Hematopoietic multipotent progenitor cell treated with erythropoietin and hydrocortisone succinate and interleukin-3 and kit ligand, for 4 days (in vitro differentiated cells): ENCODE results near the gene TRIM54.
A peak's percentile ranks its signal among the peaks of the same experiment; 100 is the strongest.

ENCODE experiments used
- DNase-seq: peaks from one replicate; pipeline ENCODE4 v3.0.0-alpha.2; 2015

The TRIM54 gene, protein sequence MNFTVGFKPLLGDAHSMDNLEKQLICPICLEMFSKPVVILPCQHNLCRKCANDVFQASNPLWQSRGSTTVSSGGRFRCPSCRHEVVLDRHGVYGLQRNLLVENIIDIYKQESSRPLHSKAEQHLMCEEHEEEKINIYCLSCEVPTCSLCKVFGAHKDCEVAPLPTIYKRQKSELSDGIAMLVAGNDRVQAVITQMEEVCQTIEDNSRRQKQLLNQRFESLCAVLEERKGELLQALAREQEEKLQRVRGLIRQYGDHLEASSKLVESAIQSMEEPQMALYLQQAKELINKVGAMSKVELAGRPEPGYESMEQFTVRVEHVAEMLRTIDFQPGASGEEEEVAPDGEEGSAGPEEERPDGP

DNA sequence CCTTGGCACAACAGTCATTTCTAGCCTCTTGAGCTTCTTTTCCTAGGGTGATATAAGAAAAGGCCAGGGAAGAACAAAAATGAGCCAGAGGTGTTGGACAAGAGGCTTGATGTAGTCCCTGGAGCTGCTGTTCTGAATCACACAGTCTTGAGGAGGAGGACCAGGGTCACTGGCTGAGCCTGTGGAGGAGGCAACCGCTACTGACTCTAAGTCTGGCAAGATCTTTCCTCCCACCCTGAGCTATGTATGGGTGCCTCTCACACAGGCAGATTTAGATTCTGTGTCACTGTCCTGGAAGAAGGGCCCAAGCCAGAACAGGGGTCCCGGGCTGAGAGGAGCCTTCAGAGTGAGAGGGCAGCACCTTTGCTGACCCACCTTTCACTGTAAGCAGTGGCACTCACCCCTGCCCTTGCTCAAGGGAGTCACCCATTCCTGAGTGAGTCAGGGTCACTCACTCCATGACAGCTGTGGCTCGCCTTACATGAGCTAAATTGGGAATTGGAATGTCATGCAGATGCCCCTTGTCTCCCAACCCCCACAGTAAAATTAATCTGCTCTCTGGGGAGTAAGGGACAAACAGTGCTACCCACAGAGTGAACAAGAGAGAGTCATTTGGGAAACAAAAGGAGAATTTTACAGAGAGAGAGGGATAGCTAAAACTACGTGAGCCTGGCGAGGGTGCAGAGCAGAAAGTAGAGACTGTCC, at the start of gene TRIM54:
TSS of gene TRIM54 (plus strand) at position 575 of the 705 bp plus-strand sequence. CDS start 303 bp downstream, outside the sequence.
- no peak for DNase-seq

DNA sequence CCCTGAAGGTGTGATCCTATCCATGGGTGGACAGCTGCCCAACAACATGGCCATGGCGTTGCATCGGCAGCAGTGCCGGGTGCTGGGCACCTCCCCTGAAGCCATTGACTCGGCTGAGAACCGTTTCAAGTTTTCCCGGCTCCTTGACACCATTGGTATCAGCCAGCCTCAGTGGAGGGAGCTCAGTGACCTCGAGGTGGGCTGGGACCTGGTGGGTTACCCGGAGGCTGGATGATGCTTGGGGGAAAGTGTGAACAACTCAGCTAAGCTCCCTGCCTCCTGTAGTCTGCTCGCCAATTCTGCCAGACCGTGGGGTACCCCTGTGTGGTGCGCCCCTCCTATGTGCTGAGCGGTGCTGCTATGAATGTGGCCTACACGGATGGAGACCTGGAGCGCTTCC, 48.9 kb upstream of the TRIM54 start:
- DNase-seq = no peak

DNA sequence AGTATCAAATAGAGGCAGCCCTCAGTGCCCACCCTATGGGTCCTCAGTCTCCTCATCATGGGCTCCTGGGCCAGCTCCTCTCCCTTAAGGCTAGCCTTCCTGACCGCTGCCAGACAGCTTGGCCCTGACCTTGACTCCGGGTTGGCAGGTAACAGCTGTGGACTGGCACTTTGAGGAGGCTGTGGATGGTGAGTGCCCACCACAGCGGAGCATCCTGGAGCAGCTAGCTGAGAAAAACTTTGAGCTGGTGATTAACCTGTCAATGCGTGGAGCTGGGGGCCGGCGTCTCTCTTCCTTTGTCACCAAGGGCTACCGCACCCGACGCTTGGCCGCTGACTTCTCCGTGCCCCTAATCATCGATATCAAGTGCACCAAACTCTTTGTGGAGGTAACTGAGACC, 46.1 kb upstream of the TRIM54 start:
- no peak for DNase-seq

DNA sequence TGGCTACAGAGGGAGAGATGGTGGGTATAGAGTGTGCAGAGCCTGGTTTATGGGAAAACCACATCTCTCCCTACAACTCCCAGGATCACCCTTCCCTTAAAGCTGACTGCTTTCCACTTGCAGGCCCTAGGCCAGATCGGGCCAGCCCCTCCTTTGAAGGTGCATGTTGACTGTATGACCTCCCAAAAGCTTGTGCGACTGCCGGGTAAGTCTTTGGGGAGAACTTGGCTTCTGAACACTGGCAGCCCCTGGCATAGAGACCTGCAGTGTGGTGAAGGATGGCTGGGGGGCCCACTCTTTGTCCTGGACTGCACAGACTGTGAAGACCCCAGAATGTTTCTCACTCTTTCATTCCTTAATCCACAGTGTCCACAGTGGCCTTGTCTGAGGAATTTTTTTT, 45.6 kb upstream of the TRIM54 start:
- DNase-seq = no peak

DNA sequence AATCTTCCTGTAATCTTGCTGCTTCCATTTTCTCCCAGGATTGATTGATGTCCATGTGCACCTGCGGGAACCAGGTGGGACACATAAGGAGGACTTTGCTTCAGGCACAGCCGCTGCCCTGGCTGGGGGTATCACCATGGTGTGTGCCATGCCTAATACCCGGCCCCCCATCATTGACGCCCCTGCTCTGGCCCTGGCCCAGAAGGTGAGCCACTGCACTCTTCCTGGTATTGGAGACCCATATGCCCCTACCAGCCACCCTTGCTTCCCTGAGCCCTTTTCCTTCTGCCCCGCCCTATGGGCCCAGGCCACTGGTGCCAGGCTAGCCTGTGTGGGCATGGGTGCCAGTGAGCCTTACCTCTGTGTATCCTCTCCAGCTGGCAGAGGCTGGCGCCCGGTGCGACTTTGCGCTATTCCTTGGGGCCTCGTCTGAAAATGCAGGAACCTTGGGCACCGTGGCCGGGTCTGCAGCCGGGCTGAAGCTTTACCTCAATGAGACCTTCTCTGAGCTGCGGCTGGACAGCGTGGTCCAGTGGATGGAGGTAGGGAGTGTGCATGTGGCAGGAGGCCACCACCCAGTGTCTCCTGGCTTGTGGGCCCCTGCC, 44.8 kb upstream of the TRIM54 start:
- no peak for DNase-seq

DNA sequence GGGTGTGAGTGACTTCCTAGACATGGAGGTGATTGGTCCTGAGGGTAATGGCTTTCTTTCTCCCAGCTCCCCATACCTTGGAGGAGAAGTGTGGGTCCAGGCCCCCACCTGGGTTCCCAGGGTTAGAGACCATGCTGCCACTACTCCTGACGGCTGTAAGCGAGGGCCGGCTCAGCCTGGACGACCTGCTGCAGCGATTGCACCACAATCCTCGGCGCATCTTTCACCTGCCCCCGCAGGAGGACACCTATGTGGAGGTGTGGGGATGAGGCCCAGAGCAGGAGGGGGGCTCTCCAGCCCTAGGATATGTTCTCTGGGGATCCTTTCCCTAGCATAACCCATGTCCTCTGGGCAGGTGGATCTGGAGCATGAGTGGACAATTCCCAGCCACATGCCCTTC, 43.3 kb upstream of the TRIM54 start:
- DNase-seq = no peak

DNA sequence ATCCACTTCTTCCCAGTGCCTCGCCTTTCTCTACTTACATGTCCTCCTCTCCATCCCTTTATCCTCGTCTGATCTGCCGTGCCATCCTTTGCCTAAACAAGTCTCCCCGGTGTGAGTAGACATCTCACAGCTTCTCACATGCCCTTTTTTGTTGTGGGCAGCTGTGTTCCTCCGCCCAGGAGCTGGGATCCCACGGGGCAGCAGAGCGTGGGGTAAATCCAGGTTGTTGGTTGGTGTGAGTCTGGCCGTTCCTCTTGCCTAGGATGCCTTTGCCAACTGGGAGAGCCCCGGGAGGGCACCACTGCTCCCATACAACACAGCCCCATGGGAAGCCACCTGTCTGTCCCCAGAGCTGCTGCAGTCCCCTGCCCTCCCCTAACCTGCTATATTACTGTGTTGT, 41.8 kb upstream of the TRIM54 start:
- DNase-seq = no peak

DNA sequence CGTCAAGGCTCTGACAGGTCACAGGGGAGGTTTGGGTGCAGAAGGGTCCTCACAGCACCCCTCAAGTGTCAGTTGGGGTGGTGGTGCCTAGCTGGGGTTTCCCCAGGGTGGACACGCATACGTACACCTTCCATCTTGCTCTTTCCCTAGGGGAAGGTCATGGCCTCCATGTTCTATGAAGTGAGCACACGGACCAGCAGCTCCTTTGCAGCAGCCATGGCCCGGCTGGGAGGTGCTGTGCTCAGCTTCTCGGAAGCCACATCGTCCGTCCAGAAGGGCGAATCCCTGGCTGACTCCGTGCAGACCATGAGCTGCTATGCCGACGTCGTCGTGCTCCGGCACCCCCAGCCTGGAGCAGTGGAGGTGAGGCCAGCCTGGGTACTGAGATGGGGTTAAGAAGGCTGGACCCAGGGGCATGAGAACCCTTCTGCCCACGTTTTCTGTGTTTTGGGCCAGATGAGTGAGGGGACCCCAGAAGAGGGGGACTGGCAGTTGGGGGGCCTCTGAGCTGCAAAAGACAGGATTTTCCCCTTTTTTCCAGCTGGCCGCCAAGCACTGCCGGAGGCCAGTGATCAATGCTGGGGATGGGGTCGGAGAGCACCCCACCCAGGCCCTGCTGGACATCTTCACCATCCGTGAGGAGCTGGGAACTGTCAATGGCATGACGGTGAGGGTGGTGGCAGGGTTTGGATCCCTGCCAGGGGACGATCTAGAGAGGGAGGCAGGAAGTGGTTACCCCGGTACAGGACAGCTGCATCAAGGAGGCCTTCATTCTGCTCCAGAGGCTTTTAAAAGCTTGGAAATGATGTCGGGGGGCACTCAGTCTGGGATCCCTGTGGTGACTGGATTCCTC, 40.2 kb upstream of the TRIM54 start:
- peak; percentile 65 for DNase-seq

DNA sequence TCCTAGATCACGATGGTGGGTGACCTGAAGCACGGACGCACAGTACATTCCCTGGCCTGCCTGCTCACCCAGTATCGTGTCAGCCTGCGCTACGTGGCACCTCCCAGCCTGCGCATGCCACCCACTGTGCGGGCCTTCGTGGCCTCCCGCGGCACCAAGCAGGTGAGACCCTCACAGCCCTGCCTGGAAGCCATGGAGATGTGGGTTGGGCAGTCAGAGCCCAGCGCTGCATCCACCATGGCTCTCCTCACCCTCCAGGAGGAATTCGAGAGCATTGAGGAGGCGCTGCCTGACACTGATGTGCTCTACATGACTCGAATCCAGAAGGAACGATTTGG, 39.6 kb upstream of the TRIM54 start:
- no peak for DNase-seq

DNA sequence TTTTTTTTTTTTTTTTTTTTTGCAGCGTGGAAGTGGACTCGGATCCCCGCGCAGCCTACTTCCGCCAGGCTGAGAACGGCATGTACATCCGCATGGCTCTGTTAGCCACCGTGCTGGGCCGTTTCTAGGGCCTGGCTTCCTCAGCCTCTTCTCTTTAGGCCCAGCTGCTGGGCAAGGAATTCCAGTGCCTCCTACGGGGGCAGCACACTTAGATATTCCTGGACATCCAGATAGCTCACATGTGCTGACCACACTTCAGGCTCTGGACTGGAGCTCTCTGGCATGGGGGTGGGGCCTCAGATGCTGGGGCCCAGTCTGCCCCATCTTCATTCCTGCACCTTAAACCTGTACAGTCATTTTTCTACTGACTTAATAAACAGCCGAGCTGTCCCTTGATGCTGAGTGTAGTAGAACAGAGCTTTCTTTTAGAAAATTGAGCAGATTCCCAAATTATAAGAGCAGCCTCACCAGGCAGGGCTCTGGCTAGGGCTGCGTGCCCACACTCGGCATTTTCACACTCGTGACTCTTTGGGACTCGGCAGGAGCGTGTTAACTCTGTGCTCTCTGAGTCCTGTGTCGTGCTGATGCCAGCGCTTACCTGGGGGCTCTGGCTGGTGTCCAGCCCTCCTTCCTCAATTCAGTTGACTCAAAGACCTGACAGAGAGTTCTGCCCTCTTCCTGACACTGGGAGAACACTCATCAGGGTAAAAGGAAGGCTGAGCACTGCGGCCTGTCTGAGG, 38.7 kb upstream of the TRIM54 start:
- no peak for DNase-seq

DNA sequence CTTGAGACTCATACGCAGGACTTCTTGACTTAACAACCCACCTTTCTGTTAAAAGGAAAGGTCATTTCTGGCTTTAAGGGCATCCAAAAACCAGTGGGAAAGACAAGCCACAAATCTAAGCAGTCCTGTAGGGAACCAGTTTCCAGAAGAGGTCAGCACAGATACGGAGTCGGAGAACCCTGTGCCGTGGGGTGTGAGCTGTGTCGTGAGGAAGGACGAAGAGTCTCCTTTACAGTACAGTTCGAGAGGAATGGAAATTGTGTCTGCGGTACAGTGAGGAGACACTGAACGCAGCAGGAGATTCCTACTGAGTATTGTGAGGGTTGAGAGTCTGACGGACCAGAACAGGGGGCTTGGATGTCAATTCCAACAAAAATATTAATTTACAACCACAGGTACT, 37.1 kb upstream of the TRIM54 start:
- DNase-seq = no peak

DNA sequence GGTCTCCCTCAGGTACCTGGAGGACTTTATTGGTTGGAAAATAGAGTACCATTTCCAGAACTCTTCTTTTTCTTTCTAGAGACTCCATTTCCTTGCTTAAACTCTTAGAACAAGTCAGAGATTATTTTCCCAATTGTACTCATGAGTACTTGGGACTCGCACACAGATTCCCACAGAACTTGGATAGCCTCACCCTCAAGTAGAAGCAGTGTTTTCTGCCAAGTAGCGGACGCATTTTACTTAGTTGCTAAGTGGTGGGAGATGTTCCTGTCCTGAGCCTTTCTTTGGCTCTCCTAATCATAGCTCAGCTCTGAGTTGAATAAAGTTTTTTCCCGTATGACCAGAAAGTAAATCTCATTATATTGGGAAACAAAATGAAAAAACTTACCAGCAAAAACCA, 36.6 kb upstream of the TRIM54 start:
- DNase-seq = no peak

DNA sequence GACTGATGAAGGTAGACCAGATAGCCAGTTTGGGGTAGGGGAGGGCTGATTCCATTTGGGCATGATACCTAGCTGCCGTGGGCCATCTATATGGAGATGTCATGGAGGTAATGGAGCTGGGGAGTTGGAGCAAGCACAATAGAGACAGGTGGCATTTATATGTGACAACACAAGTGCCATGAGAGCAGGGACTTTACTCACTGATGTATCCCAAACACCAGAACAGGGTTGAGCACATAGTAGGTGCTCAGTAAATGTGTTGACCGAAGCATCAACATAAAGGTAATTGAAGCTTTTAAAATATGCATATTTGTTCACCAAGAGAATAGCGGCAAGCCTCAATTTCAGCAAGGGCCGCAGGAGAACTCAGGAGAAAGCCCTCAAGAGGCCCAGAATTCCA, 34.3 kb upstream of the TRIM54 start:
- peak; percentile 22 for DNase-seq

DNA sequence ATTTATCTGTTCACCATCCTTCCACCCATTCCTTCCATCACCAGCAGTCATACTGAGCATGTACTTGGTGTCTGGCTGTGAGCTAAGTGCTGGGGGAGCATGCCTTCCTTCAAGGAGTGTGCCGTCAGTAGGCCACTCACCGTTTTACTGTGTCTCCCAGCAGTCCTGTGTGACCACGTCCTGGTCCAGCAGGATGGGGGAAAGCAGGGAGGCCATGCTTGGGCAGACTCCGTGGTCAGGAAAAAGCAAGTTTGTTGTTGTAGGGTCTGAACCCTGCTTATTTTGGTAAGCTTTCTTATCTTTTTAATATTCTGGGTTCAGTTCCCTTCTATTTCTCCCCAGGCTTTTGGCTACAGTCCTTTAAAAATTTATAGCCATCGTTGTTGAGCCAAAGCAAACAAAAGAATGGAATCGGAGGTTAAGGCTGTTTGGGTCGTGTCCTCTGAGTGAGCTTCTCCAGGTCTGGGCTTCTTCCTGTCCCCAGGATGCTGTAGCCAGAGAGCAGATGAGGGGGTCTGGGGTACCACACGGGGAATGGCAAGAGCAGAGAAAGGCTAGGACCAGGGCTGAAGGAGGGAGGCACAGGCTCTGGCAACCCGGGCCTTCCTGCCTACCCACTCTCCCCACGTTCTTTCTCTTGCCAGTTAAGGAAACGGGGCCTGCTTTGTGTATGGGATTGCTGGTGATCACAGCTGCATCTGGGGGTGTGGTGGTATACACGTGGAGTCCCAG, 32.9 kb upstream of the TRIM54 start:
- no peak for DNase-seq

DNA sequence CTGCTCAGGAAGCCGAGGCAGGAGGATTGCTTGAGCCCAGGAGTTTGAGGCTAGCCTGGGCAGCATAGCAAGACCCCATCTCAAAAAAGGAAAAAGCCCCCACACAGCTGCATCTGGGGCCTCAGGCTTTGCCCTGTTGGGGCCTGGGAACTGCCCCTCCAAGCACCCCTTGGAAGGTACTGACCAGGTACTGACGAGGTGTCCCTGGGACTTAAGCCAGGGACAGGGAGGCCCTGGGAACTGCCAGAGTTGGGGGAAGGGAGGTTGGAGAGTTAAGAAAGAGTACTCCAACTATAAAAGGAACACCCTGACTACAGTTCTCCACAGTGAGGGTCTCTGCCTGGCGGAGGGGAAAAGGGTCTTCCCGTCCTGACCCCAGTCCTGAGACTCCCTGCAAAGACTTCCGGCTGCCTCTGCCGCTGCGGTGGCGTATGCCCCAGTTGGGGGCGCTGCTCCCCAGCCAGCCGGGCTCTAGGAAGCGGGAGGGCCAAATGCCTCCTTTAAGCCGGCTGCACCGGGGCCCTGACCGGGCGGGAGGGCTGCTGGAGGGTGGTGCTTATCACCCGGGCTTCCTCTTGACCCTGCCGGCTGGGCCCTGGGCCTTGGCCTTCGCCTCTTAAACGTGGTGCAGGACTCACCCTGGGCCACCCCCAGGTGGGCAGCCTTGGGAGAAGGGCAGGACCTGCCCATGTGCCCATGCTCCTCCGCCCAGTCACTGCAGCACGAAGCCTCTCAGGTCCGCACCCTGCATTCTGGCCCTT, 32.2 kb upstream of the TRIM54 start:
- peak; percentile 88 for DNase-seq

DNA sequence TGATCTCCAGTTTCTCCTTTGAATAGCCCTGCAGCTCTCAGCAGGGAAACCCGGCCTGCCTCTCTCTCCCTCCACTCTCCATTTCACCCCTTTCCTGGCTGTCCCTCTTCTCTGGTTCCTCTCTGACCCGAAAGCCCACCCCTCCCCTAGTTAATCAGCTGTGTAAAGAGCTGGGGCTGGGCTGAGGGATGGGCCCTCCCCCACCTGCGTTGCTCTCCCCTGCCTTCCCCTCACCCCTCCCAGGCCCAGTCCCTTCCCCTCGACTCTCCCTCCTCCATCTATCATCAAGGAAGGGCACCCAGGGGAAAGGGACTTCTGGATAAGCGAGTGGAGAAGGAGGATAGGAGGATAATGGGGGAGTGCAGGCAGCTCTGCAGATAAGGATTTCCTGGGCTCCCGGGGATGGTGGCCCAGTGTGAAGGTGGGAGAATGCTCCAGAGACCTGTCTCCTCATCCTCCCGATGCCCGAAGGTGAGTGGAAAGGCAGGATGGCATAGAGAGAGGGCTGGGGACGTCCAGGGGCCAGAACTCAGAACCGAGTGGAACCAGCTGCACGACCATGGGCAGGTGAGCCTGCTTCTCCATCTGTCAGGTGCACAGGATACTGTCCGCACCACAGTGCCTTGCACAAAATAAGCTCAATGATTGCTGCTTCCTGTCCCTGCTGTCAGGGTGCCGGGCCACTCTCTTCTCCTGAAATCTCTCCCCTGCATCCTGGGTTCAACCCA, 31.4 kb upstream of the TRIM54 start:
- DNase-seq = no peak

DNA sequence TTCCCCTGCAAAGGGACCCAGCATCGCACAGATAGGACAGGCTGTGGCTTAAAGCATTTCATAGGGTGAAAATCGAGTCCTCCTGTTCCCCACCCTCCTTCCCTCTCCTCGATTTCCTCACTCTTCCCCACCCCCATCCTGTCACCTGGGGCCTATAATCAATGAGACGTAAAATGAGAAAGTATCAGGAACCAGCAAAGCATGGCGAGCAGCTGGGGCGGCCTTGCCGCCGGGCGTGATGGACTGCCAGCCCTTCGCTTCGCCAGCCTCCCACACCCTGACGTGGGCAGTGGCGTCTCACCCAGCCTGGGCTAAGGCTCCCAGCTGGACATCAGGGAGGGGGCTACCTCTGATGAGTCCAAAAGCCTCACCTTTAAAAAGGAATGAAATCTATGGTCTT, 30.5 kb upstream of the TRIM54 start:
- DNase-seq = no peak

DNA sequence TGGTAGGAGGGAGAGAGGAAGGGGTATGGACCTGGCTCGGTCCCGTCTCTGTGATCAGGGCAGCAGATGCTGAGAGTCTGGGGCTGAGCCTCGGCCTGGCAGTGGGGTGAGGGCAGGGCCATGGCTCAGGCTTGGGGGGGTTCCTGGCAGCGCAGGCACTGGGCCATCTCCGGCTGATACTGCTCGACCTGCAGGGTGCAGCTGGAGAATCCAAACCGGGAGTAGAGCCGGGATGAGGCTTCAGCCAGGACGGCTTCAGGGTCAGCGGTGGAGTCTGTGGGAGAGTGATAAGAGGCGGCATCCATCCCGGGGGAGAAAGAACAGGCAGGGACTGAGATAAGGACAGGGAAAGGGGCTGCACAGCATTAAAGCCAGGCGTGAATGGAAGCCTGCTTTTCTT, 27.0 kb upstream of the TRIM54 start:
- DNase-seq = no peak

DNA sequence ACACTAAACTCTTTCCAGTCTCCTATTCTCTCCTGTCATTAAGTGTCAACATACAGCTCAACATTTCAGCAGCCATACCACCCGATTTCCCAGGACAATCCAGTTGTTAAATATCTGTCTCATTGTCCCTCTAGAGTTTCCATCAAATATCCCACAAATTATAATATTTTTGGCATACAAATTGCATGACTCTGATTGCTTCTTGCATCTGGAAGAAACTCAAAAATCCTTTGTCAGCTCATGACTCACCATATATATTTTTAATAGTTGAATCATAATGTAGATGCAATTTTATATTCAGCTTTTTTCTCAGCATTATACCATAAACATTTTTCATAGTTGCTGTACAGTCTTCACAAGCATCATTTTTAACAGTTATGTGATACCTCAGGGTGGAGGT, 26.6 kb upstream of the TRIM54 start:
- no peak for DNase-seq

DNA sequence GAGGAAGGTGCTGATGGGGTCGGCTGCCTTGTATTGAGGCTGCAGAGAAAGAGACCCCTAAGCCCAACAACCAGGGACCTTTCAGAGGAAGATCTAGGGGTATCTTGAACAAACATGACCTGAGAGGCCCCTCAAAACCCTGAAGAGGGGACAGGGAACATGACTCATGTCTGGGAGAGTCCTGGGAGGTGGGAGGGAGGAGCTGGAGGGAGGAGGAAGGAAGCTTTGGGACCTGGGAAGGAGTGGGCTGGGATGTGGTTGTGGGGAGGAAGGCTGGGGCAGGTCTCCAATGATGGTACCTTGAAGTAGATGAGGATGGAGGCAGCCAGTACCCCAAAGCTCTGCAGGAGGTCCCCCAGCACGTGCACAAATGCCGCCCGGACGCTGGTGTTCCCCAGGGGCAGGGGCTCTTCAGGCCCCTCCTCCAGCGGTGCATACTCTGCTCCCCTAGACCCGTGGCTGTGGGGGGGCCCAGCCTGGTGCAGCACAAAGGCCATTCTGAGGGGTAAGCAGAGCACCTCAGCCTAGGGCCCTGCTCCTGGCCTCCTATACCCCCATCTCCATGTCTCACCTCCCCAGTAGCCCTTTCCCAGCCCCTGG, 25.3 kb upstream of the TRIM54 start:
- no peak for DNase-seq
